GM12872 (cell line): Measurements from ENCODE around the gene ZNF513.

ENCODE experiments used
- TF ChIP-seq, protein P1 (sequence below): IDR thresholded peaks from 3 replicates; pipeline ENCODE4 v1.5.1; 2011; ENCODE audit warnings: low read depth, mild to moderate bottlenecking, low read length, moderate library complexity; ENCODE audit not compliant: insufficient read depth

The ZNF513 gene

GRCh38 chr2:27350106-27350693, 30.3 kb downstream of the ZNF513 start:
- TF ChIP-seq, protein P1, sequence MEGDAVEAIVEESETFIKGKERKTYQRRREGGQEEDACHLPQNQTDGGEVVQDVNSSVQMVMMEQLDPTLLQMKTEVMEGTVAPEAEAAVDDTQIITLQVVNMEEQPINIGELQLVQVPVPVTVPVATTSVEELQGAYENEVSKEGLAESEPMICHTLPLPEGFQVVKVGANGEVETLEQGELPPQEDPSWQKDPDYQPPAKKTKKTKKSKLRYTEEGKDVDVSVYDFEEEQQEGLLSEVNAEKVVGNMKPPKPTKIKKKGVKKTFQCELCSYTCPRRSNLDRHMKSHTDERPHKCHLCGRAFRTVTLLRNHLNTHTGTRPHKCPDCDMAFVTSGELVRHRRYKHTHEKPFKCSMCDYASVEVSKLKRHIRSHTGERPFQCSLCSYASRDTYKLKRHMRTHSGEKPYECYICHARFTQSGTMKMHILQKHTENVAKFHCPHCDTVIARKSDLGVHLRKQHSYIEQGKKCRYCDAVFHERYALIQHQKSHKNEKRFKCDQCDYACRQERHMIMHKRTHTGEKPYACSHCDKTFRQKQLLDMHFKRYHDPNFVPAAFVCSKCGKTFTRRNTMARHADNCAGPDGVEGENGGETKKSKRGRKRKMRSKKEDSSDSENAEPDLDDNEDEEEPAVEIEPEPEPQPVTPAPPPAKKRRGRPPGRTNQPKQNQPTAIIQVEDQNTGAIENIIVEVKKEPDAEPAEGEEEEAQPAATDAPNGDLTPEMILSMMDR: no peak

DNA sequence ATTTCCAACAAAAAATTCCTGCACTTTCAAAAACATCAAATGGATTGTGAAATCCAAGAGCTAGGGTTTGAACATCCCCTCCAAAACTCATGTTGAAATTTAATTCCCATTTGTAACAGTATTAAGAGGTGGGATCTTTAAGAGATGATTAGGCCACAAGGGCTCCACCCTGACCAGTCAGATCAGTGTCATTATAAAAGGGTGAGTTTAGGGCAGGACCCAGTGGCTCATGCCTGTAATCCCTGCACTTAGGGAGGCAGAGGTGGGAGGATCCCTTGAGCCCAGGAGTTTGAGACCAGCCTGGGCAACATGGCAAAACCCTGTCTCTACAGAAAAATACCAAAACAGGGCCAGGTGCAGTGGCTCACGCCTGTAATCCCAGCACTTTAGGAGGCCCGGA, 32.9 kb downstream of the ZNF513 start:
- TF ChIP-seq, protein P1: no peak

- TF ChIP-seq, protein P1: no peak
Measured at GRCh38 chr2:27336173-27336572, 44.4 kb downstream of the ZNF513 start.

GRCh38 chr2:27335311-27335710, 45.2 kb downstream of the ZNF513 start:
- TF ChIP-seq, protein P1: no peak
